GM18511 (cell line): ENCODE data around the gene EZR.
A peak's percentile ranks its signal among the peaks of the same experiment; 100 is the strongest.

ENCODE experiments used
- ATAC-seq: cut with Tn5 transposase; IDR thresholded peaks from one replicate; pipeline ENCODE4 v1.9.1; 2021; ENCODE audit warnings: mild to moderate bottlenecking, moderate library complexity; ENCODE audit not compliant: unreplicated experiment

EZR gene

DNA sequence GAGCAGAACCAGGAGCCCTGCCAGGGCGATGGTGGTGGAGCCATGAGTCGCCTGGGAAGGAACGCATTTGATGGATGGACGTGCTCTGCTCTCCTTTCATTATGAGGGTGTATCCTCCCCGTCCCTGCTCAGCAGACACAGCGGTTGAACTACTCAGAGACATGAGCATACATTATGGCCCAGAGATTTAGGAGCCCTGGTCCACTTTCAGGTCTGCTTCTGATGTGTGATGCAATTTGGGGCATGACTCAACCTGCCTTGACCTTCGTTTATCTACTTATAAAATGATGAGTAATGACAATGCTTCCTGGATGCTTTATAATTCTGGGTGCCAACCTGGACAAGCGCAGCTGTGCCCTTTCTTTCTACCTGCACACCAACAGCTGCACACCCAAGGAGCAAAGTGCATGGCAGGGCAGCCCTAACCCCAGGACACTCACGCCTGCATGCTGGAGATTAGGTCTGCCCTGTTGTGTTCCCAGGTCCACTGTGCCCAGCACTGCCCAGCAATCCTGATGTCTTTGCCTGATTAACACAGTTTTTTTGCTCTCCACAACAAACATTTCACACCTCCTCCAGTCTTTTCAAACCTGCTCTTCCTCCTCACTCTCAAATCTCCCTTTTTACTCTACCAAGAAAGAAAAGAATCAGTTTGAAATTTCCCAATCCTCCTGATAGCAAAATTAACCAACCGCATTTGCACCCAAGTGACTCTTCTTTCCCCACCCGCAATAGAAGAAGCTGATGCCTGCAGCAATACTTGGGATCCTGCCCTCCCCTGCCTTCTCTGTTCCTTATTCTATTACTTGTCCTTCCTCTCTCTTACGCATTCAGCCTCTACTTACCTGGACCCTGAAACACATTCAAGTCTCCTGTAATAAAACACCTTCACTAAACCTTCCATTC is 81.2 kb downstream of the EZR start:
- ATAC-seq: no peak

DNA sequence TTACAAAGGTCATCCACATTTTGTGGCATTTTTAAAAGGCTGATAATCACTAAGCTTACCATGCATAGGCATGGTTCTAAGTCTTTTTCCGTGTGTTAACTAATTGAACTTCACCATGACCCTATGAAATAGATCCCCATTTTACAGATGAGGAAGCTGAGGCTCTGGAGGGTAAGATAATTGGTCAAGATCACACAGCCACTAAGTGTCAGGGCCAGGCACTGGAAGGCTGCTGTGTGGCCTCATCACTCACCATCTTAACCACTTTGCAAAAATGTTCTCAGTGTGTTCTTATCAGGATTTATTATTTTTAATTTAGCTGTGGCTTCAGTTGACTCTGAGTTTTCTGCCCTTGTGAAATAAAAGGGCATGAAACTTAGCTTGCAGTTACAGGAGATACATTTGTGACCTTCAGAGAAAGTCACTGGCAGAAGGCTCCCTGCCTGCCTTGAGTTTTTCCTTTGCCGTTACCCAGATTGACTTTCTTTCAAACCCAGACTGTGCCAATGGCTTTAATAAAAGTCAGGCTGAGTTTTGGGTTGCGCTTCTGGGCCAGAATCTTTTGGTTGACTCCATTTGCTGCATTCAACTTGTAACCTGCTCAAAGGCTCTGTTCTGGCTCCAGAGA is 82.0 kb downstream of the EZR start:
- no peak for ATAC-seq

DNA sequence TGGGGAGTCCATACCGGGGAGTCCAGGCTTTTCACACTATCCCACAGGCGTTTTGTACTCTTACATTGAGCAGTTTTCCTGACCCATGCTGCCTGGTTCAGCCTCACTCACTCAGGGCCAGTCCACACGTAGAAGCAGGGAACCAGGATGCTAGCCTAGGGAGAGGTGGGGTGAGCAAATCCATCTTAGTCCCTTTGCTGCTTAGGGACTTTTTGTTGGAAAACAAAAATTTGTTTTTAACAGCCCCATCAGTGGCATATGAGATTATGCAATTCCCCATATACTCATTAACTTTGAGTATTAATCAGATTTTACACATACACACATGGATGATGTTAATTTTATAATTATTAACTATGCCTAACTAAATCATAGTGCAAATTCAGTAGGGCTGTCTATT is 84.2 kb downstream of the EZR start:
- ATAC-seq: no peak

DNA sequence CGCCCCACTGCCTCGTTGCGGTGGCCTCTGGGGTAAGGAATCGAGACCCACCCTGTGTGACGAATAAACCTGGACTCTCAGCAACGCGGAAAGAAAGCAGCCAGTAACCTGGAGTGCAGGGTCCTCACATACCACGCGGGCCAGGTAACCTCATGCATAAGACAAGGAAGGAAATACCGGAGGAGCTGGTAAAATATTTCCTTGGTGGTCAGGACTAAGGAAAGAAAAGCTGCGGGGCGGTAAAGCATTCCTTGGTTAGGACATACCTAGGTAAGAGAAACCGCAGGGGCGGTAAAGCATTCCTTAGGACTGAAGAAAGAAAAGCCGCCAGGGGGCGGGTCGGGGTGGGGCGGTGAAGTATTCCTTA is 88.6 kb downstream of the EZR start:
- ATAC-seq: no peak

DNA sequence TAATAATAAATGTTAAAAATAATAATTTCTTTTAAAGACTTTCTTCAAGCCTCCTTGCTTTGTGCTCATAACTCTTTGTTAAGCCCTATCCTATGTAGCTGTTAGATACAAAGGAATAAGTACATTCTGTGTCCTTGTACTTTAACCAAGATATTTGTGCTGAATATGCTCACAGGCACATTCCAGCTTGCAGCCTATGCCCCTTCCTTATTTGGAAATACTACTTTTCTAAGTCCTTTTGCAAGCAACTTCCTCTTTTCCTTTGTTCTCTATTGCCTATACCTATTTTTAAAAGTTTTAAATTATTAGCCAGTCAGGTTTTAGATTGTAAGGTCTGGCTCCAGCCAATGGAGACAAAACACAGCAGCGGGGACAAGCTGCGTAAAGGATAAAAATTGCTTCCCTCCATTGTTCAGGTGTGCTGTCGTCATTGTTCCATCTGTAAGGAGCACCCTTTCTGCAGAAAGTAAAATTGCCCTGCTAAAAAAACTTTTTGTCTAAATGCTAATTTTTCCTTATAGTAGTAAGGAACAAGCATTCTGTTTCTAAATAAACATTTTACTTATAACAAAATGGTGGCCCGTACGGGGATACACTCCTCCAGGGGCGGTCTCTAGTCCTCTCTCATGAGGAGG is 89.1 kb downstream of the EZR start:
- ATAC-seq: no peak

DNA sequence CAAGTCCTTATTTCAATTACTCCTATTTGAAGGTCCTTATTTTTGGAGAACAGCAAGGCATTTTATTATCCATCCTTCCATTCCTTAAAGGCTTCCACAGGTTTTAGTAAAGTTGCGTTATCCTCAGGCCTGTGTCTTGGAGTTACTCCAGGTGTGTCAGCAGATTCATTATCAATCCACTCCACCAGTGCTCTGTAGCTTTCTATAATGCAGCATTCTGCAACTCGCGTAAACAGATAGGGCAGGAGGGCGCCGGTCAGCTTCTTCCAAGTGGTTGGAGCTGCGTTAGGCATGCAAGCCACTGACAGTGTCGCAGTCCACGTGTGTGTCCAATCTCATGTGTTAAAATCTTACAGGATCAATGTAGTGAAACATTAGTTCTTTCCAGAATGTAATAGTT is 93.5 kb downstream of the EZR start:
- no peak for ATAC-seq

DNA sequence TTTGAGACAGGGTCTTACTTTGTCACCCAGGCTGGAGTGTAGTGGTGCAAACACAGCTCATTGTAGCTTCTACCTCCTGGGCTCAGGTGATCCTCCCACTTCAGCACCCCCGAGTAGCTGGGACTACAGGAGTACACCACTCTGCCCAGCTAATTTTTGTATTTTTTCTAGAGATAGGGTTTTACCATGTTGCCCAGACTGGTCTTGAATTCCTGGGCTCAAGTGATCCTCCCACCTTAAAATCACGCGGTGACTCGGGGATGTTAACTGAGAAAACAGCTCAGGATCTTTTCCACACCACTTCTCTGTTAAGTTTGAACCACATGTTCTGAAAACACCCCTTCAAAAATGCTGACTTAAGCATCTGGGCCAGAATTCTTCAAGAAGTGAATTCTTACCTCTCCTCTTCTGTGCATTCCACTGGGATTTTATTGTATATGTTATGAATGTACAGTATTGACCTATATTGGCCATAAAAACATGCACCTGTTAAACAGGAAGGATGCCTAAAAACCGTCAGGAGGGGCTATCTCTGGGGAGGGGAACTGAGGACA is 96.9 kb downstream of the EZR start:
- ATAC-seq: no peak

DNA sequence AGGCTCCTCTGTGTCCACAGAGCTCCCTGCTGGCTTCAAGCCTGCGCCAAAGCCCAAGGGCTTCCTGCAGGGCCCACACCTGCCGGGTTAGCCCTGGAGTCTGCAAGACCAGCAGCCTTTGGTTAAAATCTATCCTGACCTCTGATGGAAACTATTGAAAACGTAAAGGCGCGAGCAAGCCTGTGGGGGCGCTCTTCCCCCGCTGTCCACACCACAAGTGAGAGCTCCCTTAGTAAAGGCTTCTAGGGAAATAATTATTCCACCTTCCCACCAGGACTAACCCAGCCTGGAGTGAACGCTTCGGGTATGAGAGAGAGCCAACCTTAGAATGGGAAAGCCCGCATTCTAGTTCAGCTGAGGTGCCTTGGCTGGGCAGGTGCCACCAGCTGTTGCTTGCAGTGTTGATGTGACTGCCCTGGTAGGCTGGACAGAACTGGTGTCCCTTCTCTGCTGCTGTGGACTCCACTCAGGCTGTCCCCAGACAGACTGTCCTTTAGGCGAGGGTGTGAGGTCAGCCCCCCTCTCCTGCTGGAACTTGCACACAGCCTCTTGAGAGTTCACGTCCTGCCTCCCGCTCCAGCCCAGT is 100.6 kb downstream of the EZR start:
- ATAC-seq: no peak

DNA sequence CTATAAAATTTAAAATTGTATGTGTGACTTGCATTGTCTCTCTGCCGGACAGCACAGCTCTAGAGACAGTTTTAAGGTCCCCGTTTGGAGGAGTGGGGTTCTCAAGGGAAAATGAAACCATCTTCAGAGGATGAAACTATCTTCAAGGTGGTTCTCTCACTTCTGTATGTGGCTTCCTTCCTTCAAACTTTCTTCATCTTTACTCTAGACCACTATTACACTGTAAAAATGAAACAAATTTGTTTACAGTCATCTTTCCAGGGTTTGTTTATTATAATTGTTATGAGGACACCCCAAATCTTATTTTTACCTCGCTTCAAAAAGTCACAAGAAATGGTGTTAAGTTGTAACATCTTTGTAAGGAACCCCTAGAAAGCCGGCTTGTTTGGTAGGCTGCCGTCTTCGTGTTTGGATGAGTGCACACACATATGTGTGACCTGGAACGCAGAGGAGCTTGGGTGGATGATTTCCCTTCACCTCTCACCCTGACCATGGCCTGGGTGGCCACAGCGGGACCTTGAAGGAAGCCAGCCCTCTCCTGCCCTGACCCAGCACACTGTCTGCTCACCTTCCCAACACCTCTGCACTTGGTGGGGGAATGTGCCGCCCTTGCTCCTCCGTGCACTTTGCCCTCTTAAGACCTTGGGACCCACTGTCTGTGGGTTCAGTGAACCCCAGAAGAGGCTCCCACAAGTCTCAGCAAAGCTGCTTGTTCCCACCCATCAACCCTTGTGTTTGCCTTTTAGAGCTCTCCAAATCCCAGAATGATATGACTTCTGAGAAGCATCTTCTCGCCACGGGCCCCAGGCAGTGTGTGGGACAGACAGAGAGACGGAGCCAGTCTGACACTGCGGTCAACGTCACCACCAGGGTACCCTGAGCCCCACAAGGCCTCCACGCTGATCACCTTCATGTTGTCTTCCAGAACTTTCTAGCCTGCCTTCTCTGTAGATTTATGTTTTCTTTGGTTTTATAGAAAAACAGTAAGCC is 101.5 kb downstream of the EZR start:
- ATAC-seq: peak; percentile 60
